ENCODE measurements around the gene YWHAH.

DNA sequence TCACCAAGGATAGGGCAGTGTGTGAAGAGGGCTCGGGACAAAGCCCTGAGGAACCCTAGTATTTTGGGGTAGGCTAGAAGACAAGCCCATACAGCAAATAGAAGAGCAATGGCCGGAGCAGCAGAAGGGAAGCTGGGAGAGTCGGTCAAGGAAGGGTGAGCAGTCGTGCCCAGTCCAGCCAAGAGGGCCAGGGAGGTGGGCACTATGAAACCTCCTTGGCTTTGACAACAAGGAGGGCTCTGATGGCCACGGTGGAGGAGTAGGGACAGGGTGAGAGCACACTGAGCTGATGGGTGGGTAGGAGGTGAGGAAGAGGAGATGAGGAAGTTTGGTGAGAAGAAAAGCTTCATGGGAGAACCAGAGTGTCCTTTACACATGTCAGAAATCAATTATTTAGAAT, 2.2 kb upstream of the YWHAH start:
- TF ChIP-seq, protein P1, sequence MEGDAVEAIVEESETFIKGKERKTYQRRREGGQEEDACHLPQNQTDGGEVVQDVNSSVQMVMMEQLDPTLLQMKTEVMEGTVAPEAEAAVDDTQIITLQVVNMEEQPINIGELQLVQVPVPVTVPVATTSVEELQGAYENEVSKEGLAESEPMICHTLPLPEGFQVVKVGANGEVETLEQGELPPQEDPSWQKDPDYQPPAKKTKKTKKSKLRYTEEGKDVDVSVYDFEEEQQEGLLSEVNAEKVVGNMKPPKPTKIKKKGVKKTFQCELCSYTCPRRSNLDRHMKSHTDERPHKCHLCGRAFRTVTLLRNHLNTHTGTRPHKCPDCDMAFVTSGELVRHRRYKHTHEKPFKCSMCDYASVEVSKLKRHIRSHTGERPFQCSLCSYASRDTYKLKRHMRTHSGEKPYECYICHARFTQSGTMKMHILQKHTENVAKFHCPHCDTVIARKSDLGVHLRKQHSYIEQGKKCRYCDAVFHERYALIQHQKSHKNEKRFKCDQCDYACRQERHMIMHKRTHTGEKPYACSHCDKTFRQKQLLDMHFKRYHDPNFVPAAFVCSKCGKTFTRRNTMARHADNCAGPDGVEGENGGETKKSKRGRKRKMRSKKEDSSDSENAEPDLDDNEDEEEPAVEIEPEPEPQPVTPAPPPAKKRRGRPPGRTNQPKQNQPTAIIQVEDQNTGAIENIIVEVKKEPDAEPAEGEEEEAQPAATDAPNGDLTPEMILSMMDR (IDR thresholded peaks at IDR 0.05), result no peak
- no peak for TF ChIP-seq EP300 (IDR thresholded peaks at IDR 0.05)
- no peak for TF ChIP-seq POLR2A (IDR thresholded peaks at IDR 0.05)
- TF ChIP-seq POLR2AphosphoS5 (IDR thresholded peaks at IDR 0.05), result no peak

Data from stomach (tissue), 4 donors.